Measurements from ENCODE around the gene TRIM75.
A peak's percentile ranks its signal among the peaks of the same experiment; 100 is the strongest.

Gene TRIM75

DNA sequence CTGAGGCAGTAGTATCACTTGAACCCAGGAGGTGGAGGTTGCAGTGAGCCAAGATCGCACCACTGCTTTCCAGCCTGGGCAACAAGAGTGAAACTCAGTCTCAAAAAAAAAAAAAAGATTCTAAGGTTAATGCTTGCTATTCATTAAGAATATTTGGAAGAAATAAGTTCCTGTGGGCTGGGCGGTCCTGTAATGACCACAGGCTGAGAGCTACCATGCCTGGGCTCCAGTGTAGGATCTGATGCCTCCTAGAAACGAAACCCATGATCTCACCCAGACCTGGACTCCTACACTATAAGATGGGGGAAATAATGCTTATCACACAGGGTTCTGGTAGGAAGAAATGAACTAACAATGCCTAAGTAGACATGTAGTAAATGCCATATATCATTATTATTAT lies 41.2 kb downstream of the TRIM75 start:
- TF ChIP-seq, protein P1, sequence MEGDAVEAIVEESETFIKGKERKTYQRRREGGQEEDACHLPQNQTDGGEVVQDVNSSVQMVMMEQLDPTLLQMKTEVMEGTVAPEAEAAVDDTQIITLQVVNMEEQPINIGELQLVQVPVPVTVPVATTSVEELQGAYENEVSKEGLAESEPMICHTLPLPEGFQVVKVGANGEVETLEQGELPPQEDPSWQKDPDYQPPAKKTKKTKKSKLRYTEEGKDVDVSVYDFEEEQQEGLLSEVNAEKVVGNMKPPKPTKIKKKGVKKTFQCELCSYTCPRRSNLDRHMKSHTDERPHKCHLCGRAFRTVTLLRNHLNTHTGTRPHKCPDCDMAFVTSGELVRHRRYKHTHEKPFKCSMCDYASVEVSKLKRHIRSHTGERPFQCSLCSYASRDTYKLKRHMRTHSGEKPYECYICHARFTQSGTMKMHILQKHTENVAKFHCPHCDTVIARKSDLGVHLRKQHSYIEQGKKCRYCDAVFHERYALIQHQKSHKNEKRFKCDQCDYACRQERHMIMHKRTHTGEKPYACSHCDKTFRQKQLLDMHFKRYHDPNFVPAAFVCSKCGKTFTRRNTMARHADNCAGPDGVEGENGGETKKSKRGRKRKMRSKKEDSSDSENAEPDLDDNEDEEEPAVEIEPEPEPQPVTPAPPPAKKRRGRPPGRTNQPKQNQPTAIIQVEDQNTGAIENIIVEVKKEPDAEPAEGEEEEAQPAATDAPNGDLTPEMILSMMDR (IDR thresholded peaks at IDR 0.05; ENCODE audit: low read depth, low read length, missing control alignments), result no peak
- no peak for DNase-seq (ENCODE audit: low read depth)
- in situ Hi-C loops (cut with HindIII; ENCODE audit: low sequenced_read_pairs), result no loop called here
- H3K4me3 ChIP-seq (ENCODE audit: low read depth, low read length), result no peak overlapping the region

DNA sequence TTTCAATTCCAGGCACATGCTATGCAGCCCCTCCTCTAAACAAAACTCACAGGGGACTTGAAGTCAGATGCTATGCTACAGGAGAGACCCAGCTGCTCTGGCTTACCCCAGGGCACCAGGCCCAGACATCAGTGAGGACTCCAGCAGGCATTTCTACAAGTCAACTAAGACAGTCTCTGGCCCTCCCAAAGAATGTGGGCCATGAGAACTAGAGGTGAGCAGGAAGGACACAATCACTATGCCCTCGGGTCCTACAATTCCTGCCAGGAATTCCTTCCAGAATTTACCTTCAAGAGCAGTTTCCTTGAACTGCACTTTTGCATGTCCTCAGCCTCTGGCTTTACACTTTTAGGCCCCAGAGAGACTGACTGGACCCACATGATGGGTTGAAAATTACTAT lies 41.6 kb downstream of the TRIM75 start:
- H3K4me3 ChIP-seq (ENCODE audit: low read depth, low read length), result no peak overlapping the region
- DNase-seq (ENCODE audit: low read depth), result no peak
- in situ Hi-C loops (cut with HindIII; ENCODE audit: low sequenced_read_pairs), result no loop called here
- TF ChIP-seq, protein P1 (IDR thresholded peaks at IDR 0.05; ENCODE audit: low read depth, low read length, missing control alignments), result no peak

DNA sequence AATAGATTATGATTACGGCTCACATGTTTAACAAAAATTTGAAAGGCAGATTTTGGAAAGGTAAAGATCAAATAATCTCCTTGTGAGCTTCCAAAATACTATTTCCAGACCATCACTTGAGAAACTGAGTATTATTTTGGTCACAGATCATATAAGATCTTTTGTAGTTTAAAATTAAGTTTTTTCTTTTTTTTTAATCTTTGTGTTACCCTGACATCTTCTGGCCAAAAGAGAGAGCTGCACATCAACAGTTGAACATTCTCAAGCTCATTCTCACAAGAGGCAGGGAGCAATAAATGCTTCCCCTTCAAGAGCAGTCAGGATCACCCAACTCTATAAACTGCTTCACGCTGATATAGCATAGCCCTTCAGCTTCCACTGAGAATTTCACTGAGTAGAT lies 43.1 kb downstream of the TRIM75 start:
- DNase-seq (ENCODE audit: low read depth), result no peak
- no peak overlapping the region for H3K4me3 ChIP-seq (ENCODE audit: low read depth, low read length)
- in situ Hi-C loops (cut with HindIII; ENCODE audit: low sequenced_read_pairs), result no loop called here
- TF ChIP-seq, protein P1 (IDR thresholded peaks at IDR 0.05; ENCODE audit: low read depth, low read length, missing control alignments), result peak; percentile 67

DNA sequence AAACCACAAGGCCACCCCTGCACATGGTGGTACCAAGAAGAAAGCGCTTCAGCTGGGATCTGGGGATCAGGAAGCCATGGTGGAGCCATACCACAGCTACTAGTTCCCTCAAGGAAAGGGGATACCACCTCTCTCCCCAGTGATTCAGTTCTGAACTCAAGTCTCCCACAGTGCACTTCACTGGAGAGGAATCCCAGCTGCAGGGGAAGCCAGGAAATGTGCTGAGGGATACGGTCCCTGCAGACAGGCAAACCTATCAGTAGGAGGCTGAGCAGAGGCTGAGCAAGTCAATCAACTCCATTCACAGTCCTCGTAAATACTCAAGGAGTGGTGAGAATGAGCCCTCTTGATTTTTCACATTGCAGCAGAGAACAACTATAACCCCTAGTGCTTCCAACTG lies 48.0 kb downstream of the TRIM75 start:
- no peak for DNase-seq (ENCODE audit: low read depth)
- in situ Hi-C loops (cut with HindIII; ENCODE audit: low sequenced_read_pairs), result no loop called here
- no peak overlapping the region for H3K4me3 ChIP-seq (ENCODE audit: low read depth, low read length)
- TF ChIP-seq, protein P1 (IDR thresholded peaks at IDR 0.05; ENCODE audit: low read depth, low read length, missing control alignments), result no peak

DNA sequence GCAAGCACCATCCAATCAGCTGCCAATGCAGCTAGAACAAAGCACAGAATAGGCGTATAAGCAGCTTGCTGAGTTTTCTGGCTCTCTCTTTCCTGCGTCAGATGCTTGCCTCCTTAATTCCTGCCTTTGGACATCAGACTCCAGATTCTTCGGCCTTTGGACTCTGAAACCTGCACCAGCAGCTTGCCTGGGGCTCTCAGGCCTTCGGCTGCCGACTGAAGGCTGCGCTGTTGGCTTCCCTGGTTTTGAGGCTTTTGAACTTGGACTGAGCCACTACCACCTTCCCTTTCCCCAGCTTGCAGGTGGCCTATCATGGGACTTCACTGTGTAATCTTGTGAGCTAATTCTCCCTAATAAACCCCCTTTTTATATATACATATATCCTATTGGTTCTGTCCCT lies 52.9 kb downstream of the TRIM75 start:
- DNase-seq (ENCODE audit: low read depth), result no peak
- in situ Hi-C loops (cut with HindIII; ENCODE audit: low sequenced_read_pairs), result no loop called here
- TF ChIP-seq, protein P1 (IDR thresholded peaks at IDR 0.05; ENCODE audit: low read depth, low read length, missing control alignments), result no peak
- H3K4me3 ChIP-seq (ENCODE audit: low read depth, low read length), result no peak overlapping the region
